PFSK-1 (cell line): ENCODE measurements around the gene MITF.

ENCODE experiments used
- FOXP2 ChIP-seq: optimal IDR thresholded peaks from 2 replicates; pipeline ENCODE3; 2011; ENCODE audit warnings: borderline replicate concordance, control low read depth, inconsistent platforms; ENCODE audit not compliant: insufficient read depth; ENCODE audit errors: extremely low read length, extremely low read depth
- POLR2AphosphoS5 ChIP-seq: IDR thresholded peaks from 2 replicates; pipeline ENCODE4 v1.6.1; 2012; ENCODE audit warnings: low read depth, mild to moderate bottlenecking, control low read depth, low read length, moderate library complexity
- REST ChIP-seq, 2 experiments: IDR thresholded peaks; 2 replicates each; pipeline versions ENCODE4 v1.6.1 to v1.8.0; 2011 to 2012; ENCODE audit warnings: low read depth in 2 of 2, low read length in 2 of 2, control low read depth in 1 of 2, inconsistent platforms in 1 of 2, mild to moderate bottlenecking in 1 of 2, moderate library complexity in 1 of 2; ENCODE audit not compliant: insufficient read depth in 1 of 2
- SIN3A ChIP-seq: IDR thresholded peaks from 2 replicates; pipeline ENCODE4 v1.6.1; 2012; ENCODE audit warnings: mild to moderate bottlenecking, low read length, moderate library complexity, borderline replicate concordance; ENCODE audit not compliant: insufficient read depth
- TAF1 ChIP-seq: IDR thresholded peaks from 2 replicates; pipeline ENCODE4 v1.6.1; 2012; ENCODE audit warnings: low read length, control low read depth, borderline replicate concordance; ENCODE audit not compliant: insufficient read depth

- TF ChIP-seq TAF1 (no peak), REST (IDR thresholded peaks at IDR 0.05; ENCODE audit: insufficient read depth in 1 of 2, low read depth in 2 of 2, low read length in 2 of 2) (no peak), SIN3A (no peak), POLR2AphosphoS5 (no peak), FOXP2 (no peak)
Observed at GRCh38 chr3:69775751-69776150, 36.5 kb downstream of the MITF start.
